Endothelial cell of umbilical vein (primary cell): ENCODE results near the gene CPA1. TPM values are rescaled to one million over a fixed set of nuclear protein-coding genes. Genes with fewer than 3 reads are reported as not detected.

ENCODE experiments used
- BruUV-seq: library from RNA; stranded (reverse); fragments of 400-500 nt; replicated peaks from 2 replicates; lab custom pipeline; 2021; lab: Mats Ljungman, UMichigan
- CTCF ChIA-PET: fragments of 300-600, 350-600 bp; sonication (Branson Sonifier 250); formaldehyde crosslinking; loops from one replicate; lab custom pipeline; 2021; ENCODE audit warnings: antibody characterized with exemption, inconsistent platforms; lab: Charles Lee
- POLR2A ChIA-PET: fragments of 300-600, 350-600 bp; sonication (Branson Sonifier 250); formaldehyde crosslinking; loops from one replicate; lab custom pipeline; 2021; ENCODE audit warnings: antibody characterized with exemption, inconsistent platforms; lab: Charles Lee
- DNase-seq: peaks from one replicate; pipeline ENCODE4 v3.0.0-alpha.2; 2011; ENCODE audit warnings: low read depth, low spot score
- FAIRE-seq: peaks from 2 replicates; lab custom pipeline; 2011; peaks lifted over from hg19 to GRCh38; lab: Jason Lieb, UNC
- H2AFZ ChIP-seq: 2 replicates; pipeline ENCODE4 v1.6.0; 2012; ENCODE audit warnings: low read depth, low read length, control low read depth, inconsistent platforms
- H3K27ac ChIP-seq: 2 replicates; pipeline ENCODE4 v1.5.1; 2011; ENCODE audit warnings: low read depth, mild to moderate bottlenecking, control low read depth, low read length, moderate library complexity; ENCODE audit not compliant: insufficient read depth
- H3K27me3 ChIP-seq, 2 experiments: 2 replicates each; pipeline versions ENCODE4 v1.6.0 to v1.6.1; 2011; ENCODE audit warnings: low read length in 2 of 2, mixed read lengths in 1 of 2; ENCODE audit not compliant: control insufficient read depth in 2 of 2, insufficient read depth in 2 of 2
- H3K36me3 ChIP-seq, 2 experiments: 2 replicates in 1 of 2; 3 replicates in 1 of 2; pipeline ENCODE4 v1.5.1; 2011; ENCODE audit warnings: low read length in 2 of 2, mild to moderate bottlenecking in 1 of 2, moderate library complexity in 1 of 2; ENCODE audit not compliant: control insufficient read depth in 2 of 2, insufficient read depth in 2 of 2; ENCODE audit errors: extremely low read depth in 1 of 2
- H3K4me1 ChIP-seq: 3 replicates; pipeline ENCODE4 v1.5.1; 2011; ENCODE audit warnings: mild to moderate bottlenecking, low read length; ENCODE audit not compliant: control insufficient read depth, insufficient read depth; ENCODE audit errors: extremely low read depth
- H3K4me2 ChIP-seq: 2 replicates; pipeline ENCODE4 v1.6.1; 2011; ENCODE audit warnings: low read length, control low read depth, mixed read lengths; ENCODE audit not compliant: insufficient read depth
- H3K4me3 ChIP-seq, 3 experiments: fragments of 200-600 bp in 1 of 3; sonication (generic), shearing (Covaris generic) in 1 of 3; replicated peaks in 1 of 3; 2 replicates each; pipeline ENCODE4 v1.5.1; 2011 to 2016; ENCODE audit warnings: control low read depth in 3 of 3, low read length in 3 of 3, mild to moderate bottlenecking in 2 of 3, inconsistent platforms in 1 of 3, low read depth in 1 of 3, moderate library complexity in 1 of 3; ENCODE audit not compliant: insufficient read depth in 1 of 3
- H3K79me2 ChIP-seq: 2 replicates; pipeline ENCODE4 v1.6.0; 2012; ENCODE audit warnings: low read length, inconsistent platforms; ENCODE audit not compliant: control insufficient read depth, insufficient read depth
- H3K9ac ChIP-seq: replicated peaks from 2 replicates; pipeline ENCODE3; 2011; ENCODE audit warnings: low read length, control low read depth; ENCODE audit not compliant: insufficient read depth; ENCODE audit errors: extremely low read depth
- H3K9me1 ChIP-seq: replicated peaks from 3 replicates; pipeline ENCODE4 v1.6.0; 2011; ENCODE audit warnings: mild to moderate bottlenecking, low read length; ENCODE audit not compliant: control insufficient read depth, insufficient read depth; ENCODE audit errors: extremely low read depth
- H3K9me3 ChIP-seq: replicated peaks from 2 replicates; pipeline ENCODE4 v1.5.1; 2012; ENCODE audit warnings: low read length, inconsistent platforms; ENCODE audit not compliant: control insufficient read depth, insufficient read depth
- H4K20me1 ChIP-seq: replicated peaks from 2 replicates; pipeline ENCODE3; 2011; ENCODE audit warnings: mild to moderate bottlenecking, low read length; ENCODE audit not compliant: control insufficient read depth, insufficient read depth; ENCODE audit errors: extremely low read depth
- EZH2 ChIP-seq: IDR thresholded peaks from 2 replicates; pipeline ENCODE4 v1.6.1; 2012; ENCODE audit warnings: borderline replicate concordance, low read depth, mild to moderate bottlenecking, moderate library complexity, low read length, inconsistent platforms; ENCODE audit not compliant: severe bottlenecking
- FOS ChIP-seq: IDR thresholded peaks from 2 replicates; pipeline ENCODE4 v1.6.1; 2011; ENCODE audit warnings: mild to moderate bottlenecking, low read length, moderate library complexity, borderline replicate concordance; ENCODE audit not compliant: insufficient read depth
- GATA2 ChIP-seq: IDR thresholded peaks from 2 replicates; pipeline ENCODE4 v1.7.0; 2011; ENCODE audit warnings: low read depth, mild to moderate bottlenecking, moderate library complexity, mixed read lengths, low read length; ENCODE audit not compliant: insufficient read length, insufficient read depth
- JUN ChIP-seq: IDR thresholded peaks from 2 replicates; pipeline ENCODE4 v1.6.1; 2011; ENCODE audit warnings: borderline replicate concordance, low read depth; ENCODE audit not compliant: insufficient read length, insufficient read depth
- MYC ChIP-seq: IDR thresholded peaks from one replicate; pipeline ENCODE4 v1.6.1; 2011; ENCODE audit warnings: mild to moderate bottlenecking, low read depth, low read length
- POLR2A ChIP-seq: IDR thresholded peaks from 2 replicates; pipeline ENCODE4 v1.6.1; 2012; ENCODE audit warnings: low read depth, mild to moderate bottlenecking, control low read depth, low read length
- POLR2AphosphoS5 ChIP-seq: IDR thresholded peaks from 2 replicates; pipeline ENCODE4 v1.6.1; 2012; ENCODE audit warnings: low read depth, mild to moderate bottlenecking, control low read depth, low read length, moderate library complexity; ENCODE audit not compliant: insufficient read depth
- dilution Hi-C: fragments of 300-500 bp; cut with MboI; formaldehyde crosslinking; loops from one replicate; pipeline ENCODE4 v1.15.0; 2019; ENCODE audit warnings: low sequenced_read_pairs; ENCODE audit not compliant: extremely low pct_ligation_motif_present
- intact Hi-C: fragments of 100-400 bp; cut with micrococcal nuclease; formaldehyde crosslinking; loops from one replicate; pipeline ENCODE4 v1.10.0; 2022
- polyA plus RNA-seq, 4 experiments: library from polyadenylated mRNA; depleted of rRNA in 3 of 4; stranded (reverse) in 3 of 4; unstranded in 1 of 4; fragments of >200 nt; gene quantifications; 2 replicates each; pipeline versions ENCODE4 v1.2.1 to v1.2.3, GENCODE V29; 2011 to 2012; ENCODE audit warnings: missing spikeins in 1 of 4
- total RNA-seq: library from RNA; stranded (reverse); gene quantifications from 2 replicates; pipeline ENCODE4 v1.2.3, GENCODE V29; 2021
- TF ChIP-seq, protein P1 (sequence below): IDR thresholded peaks from 2 replicates; pipeline ENCODE4 v1.6.1; 2011; ENCODE audit not compliant: insufficient read depth, insufficient read length
- TF ChIP-seq, protein P2 (sequence below), 2 donors: IDR thresholded peaks; 1 replicate in 1 of 2; 2 replicates in 1 of 2; pipeline ENCODE4 v1.5.1; 2011; ENCODE audit warnings: low read length in 2 of 2, mild to moderate bottlenecking in 2 of 2, moderate library complexity in 2 of 2, control low read depth in 1 of 2, inconsistent platforms in 1 of 2, low read depth in 1 of 2; ENCODE audit not compliant: insufficient read depth in 1 of 2; ENCODE audit errors: extremely low read depth in 1 of 2

Gene CPA1
- total and polyA plus RNA-seq, 2 donors (not counting 3 experiments of a cell fraction or from before 2014, with no cell fraction given): not detected

DNA sequence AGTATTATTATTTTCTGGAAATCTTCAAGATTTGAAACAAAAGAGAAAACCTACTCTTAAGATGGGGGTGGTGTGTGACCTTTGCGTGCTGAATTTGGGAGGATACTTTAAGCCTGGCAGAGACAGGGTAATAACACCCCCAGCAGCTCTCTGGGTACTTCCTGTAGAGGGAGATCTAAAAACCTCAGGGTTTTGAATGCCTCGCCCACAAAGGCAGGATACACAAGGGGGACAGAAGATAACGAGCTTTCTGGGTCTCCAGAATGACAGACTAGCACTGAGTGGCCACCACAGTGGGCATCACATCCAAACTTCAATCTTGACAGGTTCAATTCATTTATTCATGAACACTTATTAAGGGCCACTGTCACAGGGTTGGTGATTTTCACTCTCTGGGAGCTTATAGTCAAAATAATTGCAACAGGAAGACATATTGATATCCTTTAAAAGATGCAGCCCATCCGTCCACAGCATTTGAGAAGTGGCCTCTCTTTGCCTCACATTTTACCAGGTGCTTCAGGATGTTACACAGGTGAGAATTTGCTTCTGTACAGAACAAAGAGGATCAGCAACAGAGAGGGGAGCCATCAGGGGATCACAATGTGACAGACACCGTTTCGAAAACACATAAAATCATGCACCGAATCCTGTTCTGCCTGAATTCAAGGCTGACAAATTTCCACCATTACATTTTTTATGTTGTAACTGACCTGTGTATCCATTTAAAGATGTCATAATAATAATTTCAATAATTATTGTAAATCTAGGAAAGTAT lies 14.3 kb downstream of the CPA1 start:
- DNase-seq (no peak), FAIRE-seq (no peak)
- H4K20me1 ChIP-seq: no peaks in the 10 kb centered on the region
- dilution Hi-C loops (no loop called here), intact Hi-C loops (no loop called here)
- POLR2A ChIA-PET: no interaction called here
- H3K9me1 ChIP-seq: no peaks in the 10 kb centered on the region
- H3K9me3 ChIP-seq: no peaks in the 10 kb centered on the region
- no peaks in the 10 kb centered on the region for H3K36me3 ChIP-seq
- H3K27me3 ChIP-seq: no peaks in the 10 kb centered on the region
- no peaks in the 10 kb centered on the region for H3K79me2 ChIP-seq
- no peaks in the 10 kb centered on the region for H3K4me1 ChIP-seq
- no peak for TF ChIP-seq JUN
- no peak for TF ChIP-seq EZH2
- TF ChIP-seq POLR2A: no peak
- no peak for TF ChIP-seq POLR2AphosphoS5
- TF ChIP-seq FOS: no peak
- no peak for TF ChIP-seq GATA2
- TF ChIP-seq, protein P1, sequence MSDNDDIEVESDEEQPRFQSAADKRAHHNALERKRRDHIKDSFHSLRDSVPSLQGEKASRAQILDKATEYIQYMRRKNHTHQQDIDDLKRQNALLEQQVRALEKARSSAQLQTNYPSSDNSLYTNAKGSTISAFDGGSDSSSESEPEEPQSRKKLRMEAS: no peak
- no peak for TF ChIP-seq MYC
- TF ChIP-seq, protein P2, sequence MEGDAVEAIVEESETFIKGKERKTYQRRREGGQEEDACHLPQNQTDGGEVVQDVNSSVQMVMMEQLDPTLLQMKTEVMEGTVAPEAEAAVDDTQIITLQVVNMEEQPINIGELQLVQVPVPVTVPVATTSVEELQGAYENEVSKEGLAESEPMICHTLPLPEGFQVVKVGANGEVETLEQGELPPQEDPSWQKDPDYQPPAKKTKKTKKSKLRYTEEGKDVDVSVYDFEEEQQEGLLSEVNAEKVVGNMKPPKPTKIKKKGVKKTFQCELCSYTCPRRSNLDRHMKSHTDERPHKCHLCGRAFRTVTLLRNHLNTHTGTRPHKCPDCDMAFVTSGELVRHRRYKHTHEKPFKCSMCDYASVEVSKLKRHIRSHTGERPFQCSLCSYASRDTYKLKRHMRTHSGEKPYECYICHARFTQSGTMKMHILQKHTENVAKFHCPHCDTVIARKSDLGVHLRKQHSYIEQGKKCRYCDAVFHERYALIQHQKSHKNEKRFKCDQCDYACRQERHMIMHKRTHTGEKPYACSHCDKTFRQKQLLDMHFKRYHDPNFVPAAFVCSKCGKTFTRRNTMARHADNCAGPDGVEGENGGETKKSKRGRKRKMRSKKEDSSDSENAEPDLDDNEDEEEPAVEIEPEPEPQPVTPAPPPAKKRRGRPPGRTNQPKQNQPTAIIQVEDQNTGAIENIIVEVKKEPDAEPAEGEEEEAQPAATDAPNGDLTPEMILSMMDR (IDR thresholded peaks at IDR 0.05; ENCODE audit: extremely low read depth in 1 of 2, insufficient read depth in 1 of 2, low read depth in 1 of 2, low read length in 2 of 2): no peak
- CTCF ChIA-PET: interaction anchor here (0.5 to 1.1 kb wide), 2 partner anchors 9 to 154 kb away, joined by 3 read pairs; no protein-coding TSS in a partner anchor
- no peak overlapping the region for H3K4me3 ChIP-seq
- H3K9ac ChIP-seq: no peak overlapping the region
- no peak overlapping the region for H3K27ac ChIP-seq
- no TSS peak for BruUV-seq
- no peak overlapping the region for H2AFZ ChIP-seq
- no peak overlapping the region for H3K4me2 ChIP-seq
